ENCODE data around the gene SH2D2A. TPM values are rescaled to one million over a fixed set of nuclear protein-coding genes. Genes with fewer than 3 reads are reported as not detected.

The SH2D2A gene
- total and polyA plus RNA-seq, 9 of the 15 experiments (the other 6 are each of a cell fraction or from before 2014, with no cell fraction given): 0.89 to 33.6 (median 6.9) TPM

- TF ChIP-seq CBFA2T2 (conservative IDR thresholded peaks at IDR 0.05) (peak; percentile 39; the same call in 1 of the 2 replicates), SMARCA4 (IDR thresholded peaks at IDR 0.05) (0 out of 2 replicates have a peak, but pooled peaks have one; percentile 19), CBFA2T3 (IDR thresholded peaks at IDR 0.05) (peak; percentile 66), GTF2F1 (IDR thresholded peaks at IDR 0.05; ENCODE audit: low read depth, low read length) (no peak), RB1 (IDR thresholded peaks at IDR 0.05; ENCODE audit: low read depth) (no peak), ELF2 (CRISPR knock-in tag; IDR thresholded peaks at IDR 0.05) (no peak), VEZF1 (CRISPR knock-in tag; IDR thresholded peaks at IDR 0.05) (no peak), HNRNPL (IDR thresholded peaks at IDR 0.05; ENCODE audit: low read depth, low read length) (no peak), DPF2 (IDR thresholded peaks at IDR 0.05) (0 out of 2 replicates have a peak, but pooled peaks have one; percentile 8), TCF7 (IDR thresholded peaks at IDR 0.05; ENCODE audit: borderline replicate concordance) (no peak), CREB1 (IDR thresholded peaks at IDR 0.05) (no peak), CREB1 (CRISPR knock-in tag; IDR thresholded peaks at IDR 0.05) (no peak), MYBL2 (IDR thresholded peaks at IDR 0.05; ENCODE audit: low read depth) (no peak), MYBL2 (CRISPR knock-in tag; IDR thresholded peaks at IDR 0.05; ENCODE audit: borderline replicate concordance) (no peak), ZNF79 (CRISPR knock-in tag; IDR thresholded peaks at IDR 0.05; ENCODE audit: low read depth) (no peak), CHD1 (IDR thresholded peaks at IDR 0.05; ENCODE audit: low read length) (no peak), PHF20 (IDR thresholded peaks at IDR 0.05; ENCODE audit: partially characterized antibody) (no peak), ZBTB33 (CRISPR knock-in tag; IDR thresholded peaks at IDR 0.05) (peak; percentile 65; the same call in 1 of the 2 replicates), ZNF431 (CRISPR knock-in tag; IDR thresholded peaks at IDR 0.05) (no peak), ARID3B (CRISPR knock-in tag; IDR thresholded peaks at IDR 0.05; ENCODE audit: borderline replicate concordance) (no peak), GABPB1 (CRISPR knock-in tag; IDR thresholded peaks at IDR 0.05) (no peak), SOX6 (IDR thresholded peaks at IDR 0.05) (no peak), CBFB (CRISPR knock-in tag; IDR thresholded peaks at IDR 0.05) (no peak), NFXL1 (CRISPR knock-in tag; IDR thresholded peaks at IDR 0.05) (no peak), CHD2 (IDR thresholded peaks at IDR 0.05; ENCODE audit: low read depth, low read length) (no peak), CXXC5 (CRISPR knock-in tag; IDR thresholded peaks at IDR 0.05) (0 out of 2 replicates have a peak, but pooled peaks have one; percentile 15)
Observed at GRCh38 chr1:156760796-156761104, 55.9 kb downstream of the SH2D2A start (continued).

Data from K562 (cell line).